Activated CD4-positive, alpha-beta T cell treated with anti-CD3 and anti-CD28 coated beads, Interleukin-2, amount 50 U/mL, for 1 hour (primary cell): ENCODE results near the gene MBD6.
"Not testable (repeated sequence)": the region's sequence is repeated elsewhere in the genome, so short reads cannot be mapped to it uniquely, and the experiment has no call there.

Experiments used
- DNase-seq: peaks from one replicate; pipeline ENCODE4 v3.0.0-alpha.2; 2020

Gene MBD6

DNA sequence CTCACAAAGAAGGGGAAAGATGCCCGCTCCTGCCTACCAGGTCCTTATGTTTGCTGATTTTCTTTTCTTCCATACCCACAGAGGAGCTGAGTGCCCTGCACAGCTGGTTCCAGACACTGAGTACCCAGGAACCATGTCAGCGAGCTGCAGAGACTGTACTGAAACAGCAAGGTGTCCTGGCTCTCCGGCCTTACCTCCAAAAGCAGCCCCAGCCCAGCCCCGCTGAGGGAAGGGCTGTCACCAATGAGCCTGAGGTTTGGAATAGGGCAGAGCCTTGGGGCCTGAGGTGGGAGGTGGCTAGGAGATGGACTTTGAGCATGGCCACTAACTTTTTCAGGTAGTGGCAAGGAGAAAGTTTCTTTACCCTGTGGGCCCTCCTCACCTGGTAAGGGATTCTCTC, 32.5 kb upstream of the MBD6 start:
- no peak for DNase-seq

DNA sequence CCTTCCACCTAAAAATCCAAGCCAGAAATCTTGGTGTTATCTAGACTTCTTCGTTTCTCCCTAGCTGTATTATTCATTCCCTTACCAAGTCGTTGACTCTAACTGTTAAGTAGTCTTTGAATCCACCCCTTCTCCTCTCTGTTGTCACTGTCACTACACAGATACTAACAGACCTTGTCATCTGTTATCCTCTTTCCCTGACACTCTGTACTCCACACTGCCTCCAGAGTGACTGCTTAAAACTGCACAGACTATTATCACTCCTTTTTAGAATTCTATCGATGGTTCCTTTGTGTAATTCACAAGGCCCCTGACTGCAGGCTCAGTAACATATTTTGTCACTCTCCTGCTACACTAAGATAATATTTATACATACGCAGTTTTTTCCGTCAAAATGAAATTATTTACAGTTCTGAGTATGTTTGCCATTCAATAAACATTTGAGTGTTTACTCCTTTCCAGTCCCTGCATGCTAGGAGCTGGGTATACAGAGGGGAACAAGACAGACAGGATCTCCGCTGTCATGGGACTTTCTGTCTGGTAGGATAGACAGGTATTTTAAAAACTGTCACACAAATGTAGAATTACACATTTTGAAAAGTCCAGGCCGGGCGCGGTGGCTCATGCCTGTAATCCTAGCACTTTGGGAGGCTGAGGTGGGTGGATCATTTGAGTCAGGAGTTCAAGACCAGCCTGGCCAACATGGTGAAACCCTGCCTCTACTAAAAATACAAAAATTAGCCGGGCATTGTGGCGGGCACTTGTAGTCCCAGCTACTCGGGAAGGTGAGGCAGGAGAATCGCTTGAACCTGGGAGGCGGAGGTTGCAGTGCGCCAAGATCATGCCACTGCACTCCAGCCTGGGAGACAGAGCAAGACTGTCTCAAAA, 31.0 kb upstream of the MBD6 start:
- no peak for DNase-seq

DNA sequence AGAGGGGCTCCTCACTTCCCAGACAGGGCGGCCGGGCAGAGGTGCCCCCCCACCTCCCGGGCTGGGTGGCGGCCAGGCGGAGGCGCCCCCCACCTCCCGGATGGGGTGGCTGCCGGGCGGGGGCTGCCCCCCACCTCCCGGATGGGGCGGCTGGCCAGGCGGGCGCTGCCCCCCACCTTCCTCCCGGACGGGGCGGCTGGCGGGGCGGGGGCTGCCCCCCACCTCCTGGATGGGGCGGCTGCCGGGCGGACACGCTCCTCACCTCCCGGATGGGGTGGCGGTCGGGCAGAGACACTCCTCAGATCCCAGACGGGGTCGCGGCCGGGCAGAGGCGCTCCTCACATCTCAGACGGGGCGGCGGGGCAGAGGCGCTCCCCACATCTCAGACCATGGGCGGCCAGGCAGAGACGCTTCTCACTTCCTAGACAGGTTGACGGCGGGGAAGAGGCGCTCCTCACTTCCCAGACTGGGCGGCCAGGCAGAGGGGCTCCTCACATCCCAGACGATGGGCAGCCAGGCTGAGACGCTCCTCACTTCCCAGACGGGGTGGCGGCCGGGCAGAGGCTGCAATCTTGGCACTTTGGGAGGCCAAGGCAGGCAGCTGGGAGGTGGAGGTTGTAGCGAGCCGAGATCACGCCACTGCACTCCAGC, 27.4 kb upstream of the MBD6 start:
- DNase-seq = not testable (repeated sequence)

DNA sequence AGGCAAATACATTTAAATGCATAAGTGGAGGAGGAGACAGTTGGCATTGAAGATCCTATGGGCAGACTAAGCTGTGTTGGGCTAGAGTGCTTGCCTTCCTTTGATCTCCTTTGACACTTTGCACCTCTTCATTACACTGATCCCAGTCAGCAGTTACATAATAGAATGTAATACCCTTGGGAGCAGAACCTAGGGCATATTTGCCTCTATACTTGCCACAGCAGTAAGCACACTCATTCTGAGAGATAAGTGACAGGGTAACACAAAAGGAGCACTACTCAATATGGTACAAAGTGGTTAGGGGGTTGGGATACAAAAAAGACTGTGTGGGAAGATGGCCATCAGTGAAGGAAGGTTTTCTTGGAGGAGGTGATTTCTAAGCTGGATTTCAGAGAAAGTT, 25.8 kb upstream of the MBD6 start:
- DNase-seq = no peak

DNA sequence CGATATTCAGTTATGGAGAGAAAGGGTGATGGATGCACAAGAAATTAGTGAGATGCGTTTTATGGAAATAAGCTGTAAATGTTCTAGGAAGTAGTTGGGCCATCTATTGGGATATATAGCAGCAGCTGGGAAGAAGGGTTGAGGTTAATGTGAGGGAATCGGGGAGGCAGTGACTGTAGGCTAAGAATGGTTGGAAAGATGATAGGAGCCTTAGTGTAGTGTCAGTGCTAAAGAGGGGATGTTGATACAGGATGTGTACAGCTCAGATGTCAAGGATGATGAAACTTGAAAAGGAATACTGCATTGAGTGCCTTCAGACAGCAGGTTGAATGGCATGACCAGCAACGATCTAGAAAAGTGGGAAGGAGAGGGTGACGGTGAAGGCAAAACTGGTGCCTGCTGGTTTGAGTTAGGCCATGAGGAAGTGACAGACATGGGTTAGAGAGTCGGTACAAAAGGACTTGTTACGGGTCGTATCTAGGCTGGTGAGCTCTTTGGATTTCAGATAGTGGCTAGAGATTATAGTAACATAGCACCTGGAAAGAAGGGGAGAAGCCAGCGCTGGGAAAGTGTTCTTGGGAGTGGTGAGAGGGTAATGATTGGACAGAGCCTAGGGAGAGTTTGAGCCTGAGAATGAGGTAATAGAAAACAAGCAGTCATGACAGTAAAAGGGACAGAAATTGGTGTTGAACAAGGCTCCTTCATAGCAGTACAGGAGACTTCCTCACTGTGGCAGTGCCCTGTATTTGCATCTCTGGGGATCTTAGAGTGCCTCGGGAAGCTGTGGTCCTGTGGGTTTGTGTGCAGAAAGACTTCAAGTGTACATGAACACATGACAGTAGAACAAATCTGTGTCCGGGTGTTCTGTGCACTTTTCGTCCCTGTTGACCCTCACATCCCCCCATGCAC, 25.1 kb upstream of the MBD6 start:
- DNase-seq = no peak

DNA sequence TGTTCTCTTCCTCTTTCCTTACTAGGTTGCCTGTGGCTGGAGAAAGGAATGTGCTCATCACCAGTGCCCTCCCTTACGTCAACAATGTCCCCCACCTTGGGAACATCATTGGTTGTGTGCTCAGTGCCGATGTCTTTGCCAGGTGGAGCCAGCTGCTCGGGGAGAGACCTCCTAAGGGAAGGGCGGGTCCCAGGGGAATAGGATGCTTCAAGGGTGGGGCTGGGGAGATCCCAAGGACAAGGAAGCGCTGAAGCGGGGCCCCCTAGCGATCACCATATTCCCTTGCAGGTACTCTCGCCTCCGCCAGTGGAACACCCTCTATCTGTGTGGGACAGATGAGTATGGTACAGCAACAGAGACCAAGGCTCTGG, 24.5 kb upstream of the MBD6 start:
- DNase-seq = no peak

DNA sequence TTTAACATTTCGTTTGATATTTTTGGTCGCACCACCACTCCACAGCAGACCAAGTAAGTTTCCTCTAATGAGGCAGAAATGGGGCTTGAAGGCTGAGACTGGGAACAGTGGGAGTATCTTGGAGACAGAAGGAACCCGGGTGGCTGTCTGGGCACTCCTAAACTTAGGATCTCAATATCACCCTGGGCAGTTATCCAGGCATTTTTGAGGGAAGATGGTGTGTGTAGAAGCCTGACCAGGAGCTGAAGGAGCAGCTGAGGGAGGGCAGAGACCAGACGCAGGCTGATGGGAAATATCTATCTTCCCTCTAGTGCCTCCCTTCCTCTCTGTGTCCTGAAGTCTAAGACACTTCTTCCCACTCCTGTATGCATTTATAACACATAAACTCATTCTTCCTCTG, 24.1 kb upstream of the MBD6 start:
- no peak for DNase-seq

DNA sequence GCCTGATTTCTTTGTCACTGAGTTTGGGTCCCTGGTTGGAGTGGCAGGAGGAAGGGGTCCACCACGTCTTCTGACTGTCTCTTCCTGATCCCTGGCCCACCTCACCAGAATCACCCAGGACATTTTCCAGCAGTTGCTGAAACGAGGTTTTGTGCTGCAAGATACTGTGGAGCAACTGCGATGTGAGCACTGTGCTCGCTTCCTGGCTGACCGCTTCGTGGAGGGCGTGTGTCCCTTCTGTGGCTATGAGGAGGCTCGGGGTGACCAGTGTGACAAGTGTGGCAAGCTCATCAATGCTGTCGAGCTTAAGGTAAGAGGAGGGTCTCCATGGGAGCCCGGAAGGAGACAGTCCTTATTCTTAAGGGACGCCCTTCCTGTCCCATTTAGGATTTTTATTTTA, 22.4 kb upstream of the MBD6 start:
- no peak for DNase-seq

DNA sequence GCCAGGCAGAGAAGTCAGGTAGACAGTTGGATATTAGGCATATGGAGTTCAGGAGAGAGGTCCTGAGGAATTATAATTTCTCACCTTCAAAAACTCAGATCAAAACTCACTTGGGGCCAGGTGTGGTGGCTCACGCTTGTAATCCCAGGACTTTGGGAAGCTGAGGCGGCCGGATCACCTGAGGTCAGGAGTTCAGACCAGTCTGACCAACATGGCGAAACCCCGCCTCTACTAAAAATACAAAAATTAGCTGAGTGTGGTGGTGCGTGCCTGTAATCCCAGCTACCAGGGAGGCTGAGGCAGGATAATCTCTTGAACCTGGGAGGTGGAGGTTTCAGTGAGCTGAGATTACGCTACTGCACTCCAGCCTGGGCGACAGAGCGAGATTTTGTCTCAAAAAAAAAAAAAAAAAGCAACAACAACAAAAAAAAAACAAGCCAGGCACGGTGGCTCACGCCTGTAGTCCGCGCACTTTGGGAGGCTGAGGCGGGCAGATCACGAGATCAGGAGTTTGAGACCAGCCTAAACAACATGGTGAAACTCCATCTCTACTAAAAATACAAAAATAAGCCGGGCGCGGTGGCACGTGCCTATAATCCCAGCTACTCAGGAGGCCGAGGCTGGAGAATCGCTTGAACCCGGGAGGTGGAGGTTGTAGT, 20.2 kb upstream of the MBD6 start:
- not testable (repeated sequence) for DNase-seq

DNA sequence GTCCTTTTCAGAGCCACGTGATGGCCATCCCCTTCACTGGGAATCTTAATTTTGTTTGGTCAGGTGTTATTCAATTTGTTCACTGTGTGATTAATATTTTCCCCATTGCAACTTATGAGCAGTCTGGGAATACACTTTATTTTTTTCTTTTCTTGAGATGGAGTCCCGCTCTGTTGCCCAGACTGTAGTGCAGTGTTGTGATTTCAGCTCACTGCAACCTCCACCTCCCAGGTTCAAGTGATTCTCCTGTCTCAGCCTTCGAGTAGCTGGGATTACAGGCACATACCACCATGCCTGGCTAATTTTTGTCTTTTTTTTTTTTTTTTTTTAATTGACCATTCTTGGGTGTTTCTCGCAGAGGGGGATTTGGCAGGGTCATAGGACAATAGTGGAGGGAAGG, 16.1 kb upstream of the MBD6 start:
- DNase-seq = not testable (repeated sequence)

DNA sequence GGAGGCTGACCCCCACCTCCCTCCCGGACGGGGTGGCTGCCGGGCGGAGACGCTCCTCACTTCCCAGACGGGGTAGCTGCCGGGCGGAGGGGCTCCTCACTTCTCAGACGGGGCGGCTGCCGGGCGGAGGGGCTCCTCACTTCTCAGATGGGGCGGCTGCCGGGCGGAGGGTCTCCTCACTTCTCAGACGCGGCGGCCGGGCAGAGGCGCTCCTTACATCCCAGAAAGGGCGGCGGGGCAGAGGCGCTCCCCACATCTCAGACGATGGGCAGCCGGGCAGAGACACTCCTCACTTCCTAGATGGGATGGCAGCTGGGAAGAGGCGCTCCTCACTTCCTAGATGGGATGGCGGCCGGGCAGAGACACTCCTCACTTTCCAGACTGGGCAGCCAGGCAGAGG, 14.8 kb upstream of the MBD6 start:
- not testable (repeated sequence) for DNase-seq

DNA sequence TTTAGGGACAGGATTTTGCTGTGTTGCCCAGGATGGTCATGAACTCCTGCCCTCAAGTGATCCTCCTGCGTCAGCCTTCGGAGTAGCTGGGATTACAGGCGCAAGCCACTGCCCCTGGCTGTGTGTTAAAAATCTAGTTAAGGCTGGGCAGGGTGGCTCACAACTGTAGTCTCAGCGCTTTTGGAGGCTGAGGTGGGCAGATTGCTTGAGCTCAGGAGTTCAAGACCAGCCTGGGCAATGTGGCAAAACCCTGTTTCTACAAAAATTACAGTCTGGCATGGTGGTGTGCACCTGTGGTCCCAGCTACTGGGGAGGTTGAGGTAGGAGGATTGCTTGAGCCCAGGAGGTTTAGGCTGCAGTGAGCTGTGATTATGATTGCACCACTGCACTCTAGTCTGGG, 11.5 kb upstream of the MBD6 start:
- no peak for DNase-seq

DNA sequence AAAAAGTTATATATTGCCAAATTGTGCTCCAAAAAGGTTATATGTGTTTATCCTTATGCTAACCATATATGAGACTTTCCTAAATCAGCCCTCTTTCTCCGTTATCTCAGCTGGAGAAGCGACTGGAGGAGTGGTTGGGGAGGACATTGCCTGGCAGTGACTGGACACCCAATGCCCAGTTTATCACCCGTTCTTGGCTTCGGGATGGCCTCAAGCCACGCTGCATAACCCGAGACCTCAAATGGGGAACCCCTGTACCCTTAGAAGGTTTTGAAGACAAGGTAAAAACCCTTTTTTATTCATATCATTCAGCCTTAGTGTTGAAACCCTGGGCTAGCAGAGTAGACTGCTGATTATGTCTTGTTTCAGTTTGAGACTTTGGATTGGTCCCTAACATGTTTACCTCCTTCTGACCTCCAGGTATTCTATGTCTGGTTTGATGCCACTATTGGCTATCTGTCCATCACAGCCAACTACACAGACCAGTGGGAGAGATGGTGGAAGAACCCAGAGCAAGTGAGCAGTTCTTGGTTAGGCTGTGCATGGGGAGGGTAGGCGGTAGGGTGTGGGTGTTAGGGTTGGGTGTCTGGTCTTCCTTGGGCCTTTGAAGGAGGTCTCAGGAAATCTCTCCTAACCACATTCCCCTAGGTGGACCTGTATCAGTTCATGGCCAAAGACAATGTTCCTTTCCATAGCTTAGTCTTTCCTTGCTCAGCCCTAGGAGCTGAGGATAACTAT, 10.9 kb upstream of the MBD6 start:
- no peak for DNase-seq

DNA sequence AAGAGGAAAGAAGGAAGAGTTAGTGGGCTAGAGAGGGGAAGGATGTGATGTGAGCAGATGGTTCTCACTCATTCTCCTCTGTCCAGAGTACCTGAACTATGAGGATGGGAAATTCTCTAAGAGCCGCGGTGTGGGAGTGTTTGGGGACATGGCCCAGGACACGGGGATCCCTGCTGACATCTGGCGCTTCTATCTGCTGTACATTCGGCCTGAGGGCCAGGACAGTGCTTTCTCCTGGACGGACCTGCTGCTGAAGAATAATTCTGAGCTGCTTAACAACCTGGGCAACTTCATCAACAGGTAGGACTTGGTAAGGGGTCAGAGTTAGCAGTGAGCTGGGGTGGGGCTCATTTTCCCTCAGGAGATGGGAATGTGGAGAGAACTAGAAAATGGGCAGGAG, 10.0 kb upstream of the MBD6 start:
- no peak for DNase-seq

DNA sequence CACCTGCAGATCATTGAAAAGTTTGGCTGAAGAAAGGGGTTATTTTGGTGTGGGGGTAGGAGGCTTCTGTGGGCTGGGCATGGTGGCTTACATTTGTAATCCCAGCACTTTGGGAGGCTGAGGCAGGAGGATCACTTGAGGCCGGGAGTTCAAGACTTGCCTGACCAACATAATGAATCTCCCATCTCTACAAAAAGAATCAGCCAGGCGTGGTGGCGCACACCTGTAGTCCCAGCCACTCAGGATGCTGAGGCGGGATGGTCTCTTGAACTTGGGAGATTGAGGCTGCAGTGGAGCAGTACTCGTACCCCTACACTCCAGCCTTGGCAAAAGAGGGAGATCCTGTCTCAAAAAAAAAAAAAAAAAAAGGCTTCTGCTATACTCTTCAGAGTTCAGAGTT, 9.4 kb upstream of the MBD6 start:
- DNase-seq = no peak

DNA sequence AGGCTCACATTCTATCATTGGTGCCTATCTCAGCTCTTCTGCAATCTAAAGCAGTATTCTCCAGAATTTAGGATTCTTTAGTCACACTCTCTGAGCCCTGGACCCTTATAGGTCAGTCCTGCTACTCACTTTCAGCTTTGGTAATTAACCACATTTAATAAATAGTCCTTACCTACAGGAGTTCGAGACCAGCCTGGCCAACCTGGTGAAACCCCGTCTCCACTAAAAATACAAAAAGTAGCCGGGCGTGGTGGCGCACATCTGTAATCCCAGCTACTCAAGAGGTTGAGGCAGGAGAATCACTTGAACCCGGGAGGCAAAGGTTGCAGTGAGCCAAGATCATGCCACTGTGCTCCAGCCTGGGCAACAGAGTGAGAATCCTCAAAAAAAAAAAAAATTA, 8.9 kb upstream of the MBD6 start:
- DNase-seq = not testable (repeated sequence)

DNA sequence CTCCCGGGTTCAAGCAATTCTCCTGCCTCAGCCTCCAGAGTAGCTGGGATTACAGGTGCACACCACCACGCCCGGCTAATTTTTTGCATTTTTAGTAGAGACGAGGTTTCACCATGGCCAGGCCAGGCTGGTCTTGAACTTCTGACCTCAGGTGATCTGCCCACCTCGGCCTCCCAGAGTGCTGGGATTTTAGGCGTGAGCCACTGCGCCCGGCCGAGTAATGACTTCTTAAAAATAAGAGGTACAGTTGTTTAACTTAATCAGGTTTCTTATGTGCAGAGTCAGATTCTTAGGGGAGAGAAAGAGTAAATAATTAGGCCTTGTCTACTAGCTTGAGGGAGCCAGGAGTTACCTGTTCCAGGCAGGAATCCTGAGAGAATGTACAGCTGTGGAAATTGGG, 8.4 kb upstream of the MBD6 start:
- not testable (repeated sequence) for DNase-seq

DNA sequence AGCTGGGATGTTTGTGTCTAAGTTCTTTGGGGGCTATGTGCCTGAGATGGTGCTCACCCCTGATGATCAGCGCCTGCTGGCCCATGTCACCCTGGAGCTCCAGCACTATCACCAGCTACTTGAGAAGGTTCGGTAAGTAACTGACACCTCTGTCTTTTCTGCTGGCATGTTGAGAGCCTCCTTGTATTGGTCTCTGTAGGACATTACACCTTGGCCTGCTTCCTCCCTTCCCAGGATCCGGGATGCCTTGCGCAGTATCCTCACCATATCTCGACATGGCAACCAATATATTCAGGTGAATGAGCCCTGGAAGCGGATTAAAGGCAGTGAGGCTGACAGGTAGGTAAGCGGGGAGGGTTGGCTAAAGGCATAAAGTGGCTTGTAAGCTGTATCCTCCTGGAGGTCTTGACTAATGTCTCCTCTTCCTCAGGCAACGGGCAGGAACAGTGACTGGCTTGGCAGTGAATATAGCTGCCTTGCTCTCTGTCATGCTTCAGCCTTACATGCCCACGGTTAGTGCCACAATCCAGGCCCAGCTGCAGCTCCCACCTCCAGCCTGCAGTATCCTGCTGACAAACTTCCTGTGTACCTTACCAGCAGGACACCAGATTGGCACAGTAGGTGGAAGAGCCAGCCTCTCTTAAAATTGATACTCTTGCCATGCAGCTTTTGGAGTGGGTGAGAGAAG, 7.8 kb upstream of the MBD6 start:
- DNase-seq = no peak

DNA sequence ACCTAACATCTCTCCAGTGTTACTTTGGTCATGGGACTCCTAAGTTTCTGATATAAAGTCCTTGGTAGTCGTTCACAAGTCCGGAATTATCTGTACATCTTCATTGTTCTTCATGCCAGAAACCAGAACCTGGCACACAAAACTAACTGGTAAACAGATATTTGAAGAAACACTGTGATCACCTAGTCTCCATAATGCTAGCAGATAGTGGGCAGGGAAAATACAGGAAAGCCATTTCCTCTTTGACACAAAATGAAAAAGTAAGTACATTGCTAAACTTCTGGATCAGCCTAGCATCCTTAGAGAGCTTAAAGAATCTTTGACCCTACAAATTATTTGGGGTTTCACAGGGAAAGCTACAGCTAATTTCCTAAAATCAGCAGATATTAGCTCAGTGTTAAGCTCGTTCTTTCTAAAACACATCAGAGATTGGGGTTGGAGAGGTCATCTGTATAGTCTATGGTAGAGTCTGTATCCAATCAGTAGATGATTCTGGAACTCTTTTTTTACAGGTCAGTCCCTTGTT, 7.2 kb upstream of the MBD6 start:
- no peak for DNase-seq

DNA sequence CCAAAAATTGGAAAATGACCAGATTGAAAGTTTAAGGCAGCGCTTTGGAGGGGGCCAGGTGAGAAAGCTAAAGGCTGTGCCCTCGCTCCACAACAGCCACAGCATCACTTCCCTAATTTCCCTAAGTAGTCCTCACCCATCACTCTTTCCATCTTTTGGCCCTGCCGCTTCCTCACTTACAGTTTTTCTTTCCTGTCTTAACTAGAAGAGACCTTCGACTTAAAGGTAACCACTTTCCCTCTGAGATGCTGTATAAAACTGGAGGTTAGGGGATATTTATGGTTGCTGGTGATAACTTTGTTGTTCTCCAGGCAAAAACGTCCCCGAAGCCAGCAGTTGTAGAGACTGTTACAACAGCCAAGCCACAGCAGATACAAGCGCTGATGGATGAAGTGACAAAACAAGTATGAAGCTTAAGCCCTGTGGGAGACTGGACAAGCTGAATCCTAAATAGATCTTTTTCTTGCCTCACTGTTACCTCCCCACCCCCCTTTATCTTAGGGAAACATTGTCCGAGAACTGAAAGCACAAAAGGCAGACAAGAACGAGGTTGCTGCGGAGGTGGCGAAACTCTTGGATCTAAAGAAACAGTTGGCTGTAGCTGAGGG, 6.6 kb upstream of the MBD6 start:
- no peak for DNase-seq

DNA sequence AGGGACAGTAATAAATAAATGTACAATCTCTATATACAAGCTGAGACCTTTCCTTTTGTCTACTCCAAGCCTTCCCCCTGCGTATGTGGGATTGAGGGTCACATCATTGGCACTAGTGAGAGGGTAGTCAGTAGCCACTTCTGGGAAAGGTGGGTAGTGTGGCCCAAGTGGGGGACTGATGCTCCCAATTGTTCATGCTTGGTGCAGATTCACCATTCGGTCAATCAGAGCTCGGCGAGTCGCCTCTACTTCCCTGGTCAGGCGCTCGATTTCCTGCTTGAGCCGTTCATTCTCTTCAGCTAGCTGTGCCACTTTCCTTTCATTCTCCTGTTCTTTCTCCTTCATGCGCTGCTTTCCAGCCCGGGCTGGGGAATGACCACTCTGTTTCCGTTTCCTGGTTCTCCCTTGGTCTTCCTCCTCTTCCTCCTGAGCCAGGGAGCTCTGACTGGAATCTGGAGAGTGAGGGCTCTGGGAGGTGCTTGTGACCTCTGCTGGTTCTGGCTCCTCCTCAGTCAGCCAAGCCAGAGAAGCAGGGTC, 5.9 kb upstream of the MBD6 start:
- DNase-seq = no peak
